HG03469 (cell line): ENCODE measurements around the gene PSKH1.

Experiments used
- ATAC-seq: cut with Tn5 transposase; IDR thresholded peaks from one replicate; pipeline ENCODE4 v1.9.1; 2021; ENCODE audit warnings: mild to moderate bottlenecking, moderate library complexity, moderate number of reproducible peaks; ENCODE audit not compliant: unreplicated experiment

Gene PSKH1

DNA sequence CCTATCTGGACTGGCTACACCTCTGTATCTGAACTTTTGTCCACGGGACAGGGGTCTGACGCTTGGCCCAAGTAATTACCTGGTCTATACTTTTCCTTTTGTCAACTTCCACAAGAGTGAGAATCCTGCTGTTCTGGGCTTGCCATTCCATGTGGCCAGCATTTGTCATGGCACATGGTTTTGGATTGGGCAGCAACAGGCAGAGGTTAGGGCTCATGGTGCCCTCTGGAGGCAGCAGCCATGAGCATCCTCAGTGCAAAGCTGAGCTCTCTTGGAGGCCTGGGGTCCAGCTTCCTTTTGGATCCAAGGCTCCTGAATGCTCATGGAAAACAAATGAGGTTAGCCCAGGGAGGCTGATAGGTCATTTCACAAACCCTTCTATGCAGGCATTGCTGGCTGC is 27.7 kb upstream of the PSKH1 start:
- ATAC-seq: no peak

DNA sequence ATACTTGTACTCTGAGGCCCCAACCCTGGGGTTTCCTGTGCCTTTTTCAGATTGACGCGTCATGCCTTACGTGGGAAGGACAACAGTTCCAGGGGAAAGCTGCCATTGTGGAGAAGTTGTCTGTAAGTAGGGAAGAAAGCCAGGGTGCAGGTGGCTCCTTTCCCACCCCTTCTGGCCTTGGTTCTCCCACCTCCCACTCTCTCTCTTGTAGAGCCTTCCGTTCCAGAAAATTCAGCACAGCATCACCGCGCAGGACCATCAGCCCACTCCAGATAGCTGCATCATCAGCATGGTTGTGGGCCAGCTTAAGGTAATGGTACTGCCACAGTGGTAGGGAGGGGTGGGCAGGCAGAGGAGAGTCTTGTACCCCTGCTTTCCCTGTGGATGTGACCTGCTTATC is 24.8 kb upstream of the PSKH1 start:
- no peak for ATAC-seq

DNA sequence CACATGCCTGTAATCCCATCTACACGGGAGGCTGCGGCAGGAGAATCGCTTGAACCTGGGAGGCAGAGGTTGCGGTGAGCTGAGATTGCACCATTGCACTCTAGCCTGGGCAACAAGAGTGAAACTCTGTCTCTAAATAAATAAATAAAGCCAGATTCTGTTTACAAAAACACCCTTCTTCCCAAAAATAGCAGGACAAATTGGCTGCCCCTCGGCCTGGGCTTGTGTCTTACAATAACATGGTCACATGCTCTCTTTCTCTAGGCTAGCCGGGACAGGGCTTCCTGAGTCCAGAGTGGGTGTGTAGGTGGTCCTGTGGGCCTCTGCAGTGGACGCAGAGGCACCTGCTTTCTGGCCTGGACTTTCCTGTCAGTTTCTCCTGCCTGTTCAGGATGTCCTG is 23.4 kb upstream of the PSKH1 start:
- no peak for ATAC-seq

DNA sequence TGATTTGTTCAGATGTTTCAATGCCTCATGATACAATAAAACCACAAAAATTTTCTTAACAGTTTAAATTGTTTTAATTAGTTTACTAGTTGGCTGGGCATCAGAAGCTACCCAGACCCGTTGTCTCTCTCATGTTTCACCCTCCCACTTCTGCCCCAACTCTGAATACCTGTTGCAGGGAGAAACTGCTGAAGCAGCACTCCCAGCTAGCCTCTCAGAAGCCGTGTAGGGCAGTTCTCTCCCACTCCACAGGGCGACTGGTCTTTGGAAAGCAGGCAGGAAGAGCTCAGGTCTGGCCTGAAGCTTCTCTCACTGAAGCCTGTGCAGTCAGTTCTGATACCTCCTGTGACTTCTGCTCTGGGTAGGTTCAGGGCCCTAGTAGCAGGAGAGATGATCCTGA is 21.8 kb upstream of the PSKH1 start:
- no peak for ATAC-seq

DNA sequence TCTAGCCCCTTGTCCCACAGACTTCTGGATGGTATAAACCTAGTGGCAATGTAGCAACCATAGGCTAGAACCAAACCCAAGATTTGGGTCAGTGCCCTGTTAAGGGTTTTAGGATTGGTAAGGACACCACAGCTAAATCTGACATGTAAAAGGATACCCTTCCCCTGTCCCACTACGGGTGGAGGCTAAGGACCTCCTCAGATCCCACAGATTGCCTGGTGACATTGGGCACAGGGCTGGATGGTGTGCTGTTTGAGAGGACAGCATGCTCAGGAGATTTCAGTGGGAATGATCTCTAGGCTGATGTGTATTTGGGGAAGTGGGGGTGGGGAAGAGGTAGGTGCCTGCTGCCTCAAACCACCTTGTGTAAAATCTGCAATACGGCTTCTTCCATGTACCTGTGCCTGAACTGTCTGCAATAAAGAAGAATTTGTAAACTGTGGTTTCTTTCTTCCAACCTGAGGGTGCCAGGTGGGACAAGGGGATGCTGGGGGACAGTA is 20.9 kb upstream of the PSKH1 start:
- ATAC-seq: no peak

DNA sequence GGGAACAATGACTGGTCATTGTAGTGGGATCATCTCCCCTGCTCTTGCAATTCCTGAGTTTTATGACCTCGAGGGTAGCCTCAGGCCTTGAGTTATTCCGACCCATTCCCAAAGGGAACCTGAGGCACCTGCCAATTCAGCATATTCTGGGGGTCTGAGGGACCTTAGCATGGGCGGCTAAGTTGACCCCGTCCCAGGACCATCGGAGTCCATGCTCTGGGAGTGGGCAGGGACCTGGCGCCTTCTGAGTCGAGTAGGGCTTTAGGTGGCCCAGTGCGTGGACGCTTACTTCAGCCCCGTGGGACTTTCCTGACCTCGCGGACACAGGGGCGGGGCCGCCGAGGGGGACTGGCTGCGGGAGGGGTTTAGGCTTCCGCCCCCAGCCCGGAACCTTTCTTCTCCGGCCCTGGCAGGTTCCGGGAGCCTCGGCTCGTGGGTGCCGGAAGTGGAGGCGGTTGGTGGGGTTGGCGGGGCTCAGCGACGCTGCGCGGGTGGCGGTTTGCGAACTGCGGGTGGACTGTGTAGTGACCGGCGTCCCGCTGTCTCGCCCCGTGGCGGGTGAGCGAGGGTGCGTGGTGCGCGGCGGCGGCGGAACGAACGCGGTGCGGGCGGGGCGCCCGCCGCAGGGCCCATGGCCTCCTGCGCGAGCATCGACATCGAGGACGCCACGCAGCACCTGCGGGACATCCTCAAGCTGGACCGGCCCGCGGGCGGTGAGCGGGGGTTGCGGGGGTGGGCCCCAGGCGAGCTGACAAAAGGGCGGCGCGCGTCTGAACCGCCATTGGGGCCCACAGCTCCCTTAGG is 20.2 kb upstream of the PSKH1 start, which contains the start of gene EDC4:
EDC4 (plus strand) TSS at position 422 of the 804 bp plus-strand sequence; CDS start at position 632, 210 bp downstream.
- ATAC-seq: peak; percentile 38

DNA sequence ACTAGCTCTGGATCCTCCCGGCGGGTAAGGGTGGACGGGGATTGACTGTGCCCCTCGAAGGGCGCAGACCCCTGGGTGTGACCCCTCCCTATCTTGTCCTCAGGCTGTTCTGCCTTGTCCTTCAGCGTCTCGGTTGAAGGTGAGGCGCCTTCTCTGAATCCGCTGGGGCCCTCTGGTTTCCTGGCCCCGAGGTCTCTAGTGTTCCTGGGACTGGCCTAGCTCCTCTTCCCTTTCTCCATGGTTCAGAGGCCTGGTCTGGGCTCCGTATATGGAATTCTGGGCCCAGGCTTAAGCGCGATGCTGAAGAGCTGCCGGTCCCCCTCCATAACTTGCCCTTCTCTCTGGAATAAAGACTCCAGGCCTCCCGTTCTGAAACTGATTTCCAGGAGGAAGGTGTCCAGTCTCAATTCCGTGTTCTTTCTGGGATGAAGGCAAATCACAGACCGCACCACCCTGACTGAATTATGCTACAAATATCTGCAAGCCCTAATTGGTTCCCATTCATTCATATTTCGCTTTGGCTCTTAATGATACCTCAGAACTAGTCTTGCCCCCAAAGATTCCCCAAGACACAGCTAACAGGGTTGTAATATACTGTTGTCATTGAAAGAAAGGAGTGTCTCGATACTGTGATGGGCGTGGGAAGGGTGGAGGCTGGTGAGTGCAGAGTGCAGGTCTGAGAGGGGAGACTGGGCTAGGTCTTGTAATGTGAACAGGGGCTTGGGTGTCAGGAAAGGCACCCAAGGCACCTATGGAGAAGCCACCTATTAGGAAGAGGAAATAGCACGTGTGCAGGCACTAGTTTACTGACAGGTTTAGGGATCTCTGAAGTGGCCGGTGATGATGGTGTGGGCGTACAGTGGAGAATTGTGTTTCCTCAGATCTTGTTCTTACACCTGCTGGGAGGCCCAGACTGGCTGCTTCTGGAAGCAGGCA is 19.4 kb upstream of the PSKH1 start:
- ATAC-seq: no peak

DNA sequence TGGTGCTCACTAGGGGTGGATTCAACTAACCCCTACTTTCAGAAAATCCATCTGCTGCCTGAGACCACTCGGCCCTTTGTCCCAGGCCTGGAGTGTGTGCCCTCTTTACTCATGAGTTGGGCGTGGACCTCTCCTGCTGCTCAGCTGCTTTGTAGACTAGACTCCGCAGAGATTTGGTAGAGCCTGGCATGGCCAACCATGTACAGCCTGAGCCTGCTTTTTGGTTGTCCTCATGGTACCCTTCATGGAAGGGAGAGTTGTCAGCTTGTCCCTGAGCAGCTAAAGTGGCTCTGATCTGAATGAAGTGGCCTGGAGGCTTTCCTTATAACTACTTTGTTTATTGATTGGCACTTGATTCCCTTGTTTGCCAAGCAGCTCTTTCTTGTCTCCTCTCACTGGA is 18.7 kb upstream of the PSKH1 start:
- ATAC-seq: no peak

DNA sequence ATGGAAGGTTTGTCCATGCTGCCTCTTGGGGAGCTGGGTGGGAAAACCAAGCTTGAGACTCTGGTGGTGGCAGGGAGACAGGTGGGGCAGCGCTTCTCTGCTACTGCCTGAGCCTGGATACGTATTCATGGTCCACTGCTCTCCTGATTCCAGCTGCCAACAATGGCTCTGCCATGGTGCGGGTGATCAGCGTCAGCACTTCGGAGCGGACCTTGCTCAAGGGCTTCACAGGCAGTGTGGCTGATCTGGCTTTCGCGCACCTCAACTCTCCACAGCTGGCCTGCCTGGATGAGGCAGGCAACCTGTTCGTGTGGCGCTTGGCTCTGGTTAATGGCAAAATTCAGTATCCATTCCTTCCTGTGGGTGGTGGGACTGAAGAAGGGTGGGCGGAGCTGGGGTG is 16.0 kb upstream of the PSKH1 start:
- ATAC-seq: no peak

DNA sequence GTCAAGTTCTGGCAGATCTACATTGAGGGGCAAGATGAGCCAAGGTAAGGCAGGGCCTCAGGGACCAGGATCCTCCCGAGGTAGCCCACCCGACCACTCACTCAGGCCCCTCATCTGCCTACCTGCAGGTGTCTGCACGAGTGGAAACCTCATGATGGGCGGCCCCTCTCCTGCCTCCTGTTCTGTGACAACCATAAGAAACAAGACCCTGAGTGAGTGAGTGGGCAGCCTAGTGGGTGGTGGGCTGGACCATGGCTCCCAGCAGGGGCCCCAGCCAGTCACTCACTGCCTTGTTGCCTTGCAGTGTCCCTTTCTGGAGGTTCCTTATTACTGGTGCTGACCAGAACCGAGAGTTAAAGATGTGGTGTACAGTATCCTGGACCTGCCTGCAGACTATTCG is 14.8 kb upstream of the PSKH1 start:
- no peak for ATAC-seq

DNA sequence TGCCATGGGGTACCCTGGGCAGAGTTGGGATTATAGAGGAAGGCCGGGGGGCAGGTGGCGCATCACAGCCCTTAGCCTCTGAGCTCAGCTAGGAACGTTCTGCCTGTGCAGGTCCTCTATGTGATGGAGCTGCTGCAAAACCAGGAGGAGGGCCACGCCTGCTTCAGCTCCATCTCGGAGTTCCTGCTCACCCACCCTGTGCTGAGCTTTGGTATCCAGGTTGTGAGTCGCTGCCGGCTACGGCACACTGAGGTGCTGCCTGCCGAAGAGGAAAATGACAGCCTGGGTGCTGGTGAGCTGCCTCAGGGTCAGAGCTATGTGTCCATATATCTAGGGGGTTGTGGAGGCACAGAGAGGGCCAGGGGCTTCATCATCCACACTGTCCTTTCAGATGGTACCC is 14.2 kb upstream of the PSKH1 start:
- no peak for ATAC-seq

DNA sequence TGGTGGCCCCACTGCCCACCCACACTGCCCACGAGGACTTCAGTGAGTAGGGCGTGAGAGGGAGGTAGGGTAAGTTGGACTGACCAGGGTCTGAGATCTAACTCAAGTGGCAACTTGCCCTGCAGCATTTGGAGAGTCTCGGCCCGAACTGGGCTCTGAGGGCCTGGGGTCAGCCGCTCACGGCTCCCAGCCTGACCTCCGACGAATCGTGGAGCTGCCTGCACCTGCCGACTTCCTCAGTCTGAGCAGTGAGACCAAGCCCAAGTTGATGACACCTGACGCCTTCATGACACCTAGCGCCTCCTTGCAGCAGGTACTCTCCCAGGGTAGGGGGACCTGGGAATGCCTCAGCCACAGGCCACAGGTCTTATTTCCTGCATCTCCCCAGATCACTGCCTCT is 13.6 kb upstream of the PSKH1 start:
- ATAC-seq: no peak

DNA sequence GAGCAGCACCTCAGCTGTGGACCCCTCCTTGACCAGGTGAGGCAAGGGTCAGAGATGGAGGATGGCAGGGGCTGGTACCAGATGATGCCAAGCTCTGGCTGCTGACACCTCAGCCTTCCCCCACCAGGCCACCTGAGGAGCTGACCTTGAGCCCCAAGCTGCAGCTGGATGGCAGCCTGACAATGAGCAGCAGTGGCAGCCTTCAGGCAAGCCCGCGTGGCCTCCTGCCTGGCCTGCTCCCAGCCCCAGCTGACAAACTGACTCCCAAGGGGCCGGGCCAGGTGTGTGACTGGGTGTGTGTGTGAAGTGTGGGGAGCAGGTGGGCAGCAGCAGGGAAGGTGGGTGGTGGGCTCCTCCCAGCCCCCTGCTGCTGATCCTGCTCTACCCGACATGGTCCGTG is 13.1 kb upstream of the PSKH1 start:
- ATAC-seq: no peak

DNA sequence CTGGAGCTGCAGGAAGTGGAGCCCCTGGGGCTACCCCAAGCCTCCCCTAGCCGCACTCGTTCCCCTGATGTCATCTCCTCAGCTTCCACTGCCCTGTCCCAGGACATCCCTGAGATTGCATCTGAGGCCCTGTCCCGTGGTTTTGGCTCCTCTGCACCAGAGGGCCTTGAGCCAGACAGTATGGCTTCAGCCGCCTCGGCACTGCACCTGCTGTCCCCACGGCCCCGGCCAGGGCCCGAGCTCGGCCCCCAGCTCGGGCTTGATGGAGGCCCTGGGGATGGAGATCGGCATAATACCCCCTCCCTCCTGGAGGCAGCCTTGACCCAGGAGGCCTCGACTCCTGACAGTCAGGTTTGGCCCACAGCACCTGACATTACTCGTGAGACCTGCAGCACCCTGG is 12.5 kb upstream of the PSKH1 start:
- no peak for ATAC-seq

DNA sequence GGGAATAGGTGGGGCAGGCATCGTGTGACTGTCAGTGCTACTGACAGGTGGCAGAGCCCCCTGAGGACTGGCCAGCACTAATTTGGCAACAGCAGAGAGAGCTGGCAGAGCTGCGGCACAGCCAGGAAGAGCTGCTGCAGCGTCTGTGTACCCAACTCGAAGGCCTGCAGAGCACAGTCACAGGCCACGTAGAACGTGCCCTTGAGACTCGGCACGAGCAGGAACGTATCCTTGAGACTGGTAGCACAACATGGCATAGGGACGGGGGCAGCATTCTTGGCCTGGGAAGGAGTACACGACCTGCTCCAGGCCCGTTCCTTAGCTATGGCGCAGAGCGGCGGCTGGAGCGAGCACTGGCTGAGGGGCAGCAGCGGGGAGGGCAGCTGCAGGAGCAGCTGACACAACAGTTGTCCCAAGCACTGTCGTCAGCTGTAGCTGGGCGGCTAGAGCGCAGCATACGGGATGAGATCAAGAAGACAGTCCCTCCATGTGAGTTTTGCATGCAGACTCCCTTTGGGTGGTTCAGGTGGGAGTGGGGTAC is 11.4 kb upstream of the PSKH1 start:
- no peak for ATAC-seq

DNA sequence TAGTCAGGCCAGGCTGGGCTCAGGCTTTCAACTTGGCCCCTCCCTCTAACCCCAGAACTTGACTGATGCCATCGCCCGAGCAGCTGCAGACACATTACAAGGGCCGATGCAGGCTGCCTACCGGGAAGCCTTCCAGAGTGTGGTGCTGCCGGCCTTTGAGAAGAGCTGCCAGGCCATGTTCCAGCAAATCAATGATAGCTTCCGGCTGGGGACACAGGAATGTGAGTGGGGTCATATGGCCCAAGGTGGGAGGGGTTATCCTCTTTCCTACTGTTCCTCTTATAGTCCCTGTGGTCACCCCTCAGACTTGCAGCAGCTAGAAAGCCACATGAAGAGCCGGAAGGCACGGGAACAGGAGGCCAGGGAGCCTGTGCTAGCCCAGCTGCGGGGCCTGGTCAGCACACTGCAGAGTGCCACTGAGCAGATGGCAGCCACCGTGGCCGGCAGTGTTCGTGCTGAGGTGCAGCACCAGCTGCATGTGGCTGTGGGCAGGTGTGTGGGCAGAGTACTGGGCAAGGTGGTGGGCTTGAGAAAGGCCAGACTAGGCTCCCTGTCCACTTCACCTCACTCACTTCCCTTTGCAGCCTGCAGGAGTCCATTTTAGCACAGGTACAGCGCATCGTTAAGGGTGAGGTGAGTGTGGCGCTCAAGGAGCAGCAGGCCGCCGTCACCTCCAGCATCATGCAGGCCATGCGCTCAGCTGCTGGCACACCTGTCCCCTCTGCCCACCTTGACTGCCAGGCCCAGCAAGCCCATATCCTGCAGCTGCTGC is 10.5 kb upstream of the PSKH1 start:
- no peak for ATAC-seq

DNA sequence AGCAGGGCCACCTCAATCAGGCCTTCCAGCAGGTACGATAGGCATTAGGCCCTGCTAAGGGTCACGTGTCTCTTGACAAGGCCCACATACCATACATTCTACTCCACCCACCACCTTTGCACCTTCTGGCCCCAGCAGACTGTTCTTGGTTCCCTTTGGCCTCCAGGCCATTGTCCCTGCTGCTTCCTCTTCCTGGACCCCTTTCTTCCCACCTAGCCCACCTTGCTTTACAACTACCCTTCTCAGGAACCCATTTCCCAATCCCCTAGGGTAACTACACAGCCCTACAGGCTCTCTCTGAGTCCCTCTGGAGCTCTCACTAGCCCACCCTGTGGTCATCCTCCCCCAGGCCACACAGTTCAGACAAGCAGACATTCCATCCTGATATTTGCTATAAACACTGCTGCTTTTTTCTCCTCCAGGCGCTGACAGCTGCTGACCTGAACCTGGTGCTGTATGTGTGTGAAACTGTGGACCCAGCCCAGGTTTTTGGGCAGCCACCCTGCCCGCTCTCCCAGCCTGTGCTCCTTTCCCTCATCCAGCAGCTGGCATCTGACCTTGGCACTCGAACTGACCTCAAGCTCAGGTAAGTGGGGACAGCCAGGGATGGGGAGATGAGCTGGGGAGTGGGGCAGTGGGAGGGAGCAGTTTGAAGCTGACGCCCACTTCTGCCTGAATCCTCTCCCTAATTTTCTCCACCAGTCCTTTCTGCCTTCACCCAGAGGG is 9.7 kb upstream of the PSKH1 start:
- ATAC-seq: no peak

DNA sequence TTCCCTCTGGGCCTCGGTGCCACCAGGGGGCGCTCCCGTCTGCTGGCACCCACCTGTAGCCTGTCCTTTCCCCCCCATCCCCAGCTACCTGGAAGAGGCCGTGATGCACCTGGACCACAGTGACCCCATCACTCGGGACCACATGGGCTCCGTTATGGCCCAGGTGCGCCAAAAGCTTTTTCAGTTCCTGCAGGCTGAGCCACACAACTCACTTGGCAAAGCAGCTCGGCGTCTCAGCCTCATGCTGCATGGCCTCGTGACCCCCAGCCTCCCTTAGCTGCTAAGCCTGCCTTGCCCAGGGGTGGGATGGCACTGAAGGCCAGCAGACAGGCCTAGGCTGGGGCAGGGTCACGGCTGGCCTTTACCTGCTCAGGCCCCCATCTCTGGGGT is 9.2 kb upstream of the PSKH1 start:
- ATAC-seq: no peak

DNA sequence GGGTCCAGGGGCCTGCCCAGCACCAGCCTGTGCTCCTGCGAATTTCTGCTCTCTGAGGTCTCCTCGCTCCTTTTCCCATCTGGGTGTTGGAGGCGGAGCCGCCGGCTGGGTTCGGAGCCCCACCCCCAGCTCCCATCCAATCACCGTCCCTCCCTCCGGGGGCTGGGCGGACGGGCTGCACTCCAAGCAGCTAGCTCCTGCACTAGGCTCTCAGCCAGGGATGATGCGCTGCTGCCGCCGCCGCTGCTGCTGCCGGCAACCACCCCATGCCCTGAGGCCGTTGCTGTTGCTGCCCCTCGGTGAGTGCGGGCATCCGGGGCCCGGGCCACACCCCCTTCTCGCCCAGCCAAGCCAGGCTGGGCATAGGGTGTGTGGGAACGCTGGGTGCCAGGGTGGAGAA is 8.4 kb upstream of the PSKH1 start, which contains the start of gene NRN1L:
NRN1L (plus strand) TSS at position 202 of the 400 bp plus-strand sequence; CDS start at position 221, 19 bp downstream.
- no peak for ATAC-seq

DNA sequence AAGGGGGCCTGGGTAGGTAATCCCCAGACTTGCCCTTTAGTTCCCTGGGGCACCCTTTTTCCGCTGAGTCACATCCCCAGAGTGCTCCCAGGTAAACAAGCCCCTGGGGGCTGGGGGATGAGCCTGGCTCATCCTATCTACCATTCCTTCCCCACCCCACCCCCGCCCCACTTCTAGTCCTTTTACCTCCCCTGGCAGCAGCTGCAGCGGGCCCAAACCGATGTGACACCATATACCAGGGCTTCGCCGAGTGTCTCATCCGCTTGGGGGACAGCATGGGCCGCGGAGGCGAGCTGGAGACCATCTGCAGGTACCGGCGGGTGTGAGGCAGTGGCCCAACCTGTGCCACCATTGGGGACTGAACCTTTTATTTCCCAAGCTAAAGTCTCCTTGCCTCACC is 7.5 kb upstream of the PSKH1 start:
- no peak for ATAC-seq
